H9 (cell line): Measurements from ENCODE around the gene SYCE1. TPM values are rescaled to one million over a fixed set of nuclear protein-coding genes. Genes with fewer than 3 reads are reported as not detected.

Experiments used
- DNase-seq: peaks from one replicate; pipeline ENCODE4 v3.0.0-alpha.2; 2017
- H2AFZ ChIP-seq: one replicate; pipeline ENCODE4 v1.6.1; 2013; ENCODE audit warnings: mild to moderate bottlenecking, low read length, control low read depth, moderate library complexity
- H2AK5ac ChIP-seq: 2 replicates; pipeline ENCODE4 v1.6.1; 2013; ENCODE audit warnings: low read length, control low read depth, mixed read lengths; ENCODE audit not compliant: insufficient read length
- H2BK120ac ChIP-seq: one replicate; pipeline ENCODE4 v1.6.1; 2013; ENCODE audit warnings: low read depth, mild to moderate bottlenecking, low read length, control low read depth, inconsistent platforms; ENCODE audit not compliant: poor library complexity, severe bottlenecking
- H2BK12ac ChIP-seq: 2 replicates; pipeline ENCODE4 v1.6.1; 2013; ENCODE audit warnings: low read length, control low read depth, mixed read lengths, low read depth; ENCODE audit not compliant: insufficient read length
- H2BK15ac ChIP-seq: 2 replicates; pipeline ENCODE4 v1.6.1; 2013; ENCODE audit warnings: low read depth, low read length, control low read depth
- H2BK20ac ChIP-seq: one replicate; pipeline ENCODE4 v1.6.1; 2013; ENCODE audit warnings: low read depth, mild to moderate bottlenecking, low read length, control low read depth, inconsistent platforms; ENCODE audit not compliant: poor library complexity, severe bottlenecking
- H2BK5ac ChIP-seq: 2 replicates; pipeline ENCODE4 v1.6.1; 2013; ENCODE audit warnings: low read length, control low read depth, mixed read lengths; ENCODE audit not compliant: insufficient read length
- H3K14ac ChIP-seq: 2 replicates; pipeline ENCODE4 v1.6.1; 2013; ENCODE audit warnings: low read length, control low read depth; ENCODE audit not compliant: insufficient read depth
- H3K18ac ChIP-seq: 2 replicates; pipeline ENCODE4 v1.6.1; 2013; ENCODE audit warnings: low read depth, mild to moderate bottlenecking, mixed read lengths, low read length, control low read depth; ENCODE audit not compliant: insufficient read length
- H3K23ac ChIP-seq: 2 replicates; pipeline ENCODE4 v1.6.1; 2013; ENCODE audit warnings: low read length, control low read depth, mixed read lengths, low read depth; ENCODE audit not compliant: insufficient read length
- H3K23me2 ChIP-seq: 2 replicates; pipeline ENCODE4 v1.6.1; 2013; ENCODE audit warnings: low read depth, mild to moderate bottlenecking, mixed read lengths, low read length, control low read depth; ENCODE audit not compliant: insufficient read length, poor library complexity, severe bottlenecking
- H3K27ac ChIP-seq: 2 replicates; pipeline ENCODE4 v1.5.1; 2013; ENCODE audit warnings: low read length, control low read depth, mixed read lengths, low read depth; ENCODE audit not compliant: insufficient read length
- H3K27me3 ChIP-seq: 2 replicates; pipeline ENCODE4 v1.6.1; 2013; ENCODE audit warnings: low read length, control low read depth, inconsistent platforms; ENCODE audit not compliant: insufficient read depth
- H3K4ac ChIP-seq: 2 replicates; pipeline ENCODE4 v1.6.1; 2013; ENCODE audit warnings: low read depth, mild to moderate bottlenecking, control low read depth, inconsistent platforms, low read length, moderate library complexity
- H3K4me1 ChIP-seq: 2 replicates; pipeline ENCODE4 v1.6.1; 2013; ENCODE audit warnings: low read length, control low read depth, inconsistent platforms; ENCODE audit not compliant: insufficient read depth
- H3K4me2 ChIP-seq: 2 replicates; pipeline ENCODE4 v1.6.1; 2013; ENCODE audit warnings: low read length, control low read depth, mixed read lengths; ENCODE audit not compliant: insufficient read length, insufficient read depth
- H3K56ac ChIP-seq: 2 replicates; pipeline ENCODE4 v1.6.1; 2013; ENCODE audit warnings: low read depth, mild to moderate bottlenecking, mixed read lengths, low read length, control low read depth; ENCODE audit not compliant: insufficient read length
- H3K79me1 ChIP-seq: 2 replicates; pipeline ENCODE4 v1.6.1; 2013; ENCODE audit warnings: low read depth, mild to moderate bottlenecking, moderate library complexity, low read length, control low read depth, inconsistent platforms; ENCODE audit not compliant: insufficient read depth, poor library complexity, severe bottlenecking
- H3K79me2 ChIP-seq: 2 replicates; pipeline ENCODE4 v1.6.1; 2013; ENCODE audit warnings: low read length, control low read depth, inconsistent platforms; ENCODE audit not compliant: insufficient read depth
- H3K9ac ChIP-seq: 2 replicates; pipeline ENCODE4 v1.6.1; 2013; ENCODE audit warnings: low read length, control low read depth, mixed read lengths; ENCODE audit not compliant: insufficient read length; ENCODE audit errors: extremely low read depth
- H3K9me3 ChIP-seq: one replicate; pipeline ENCODE4 v1.6.1; 2013; ENCODE audit warnings: low read depth, low read length, inconsistent platforms; ENCODE audit not compliant: control insufficient read depth
- H3T11ph ChIP-seq: one replicate; pipeline ENCODE4 v1.6.1; 2013; ENCODE audit warnings: mild to moderate bottlenecking, low read length, control low read depth, inconsistent platforms
- H4K20me1 ChIP-seq: one replicate; pipeline ENCODE4 v1.6.1; 2013; ENCODE audit not compliant: control insufficient read depth, insufficient read length, insufficient read depth
- H4K5ac ChIP-seq: 2 replicates; pipeline ENCODE4 v1.6.1; 2013; ENCODE audit warnings: low read depth, mild to moderate bottlenecking, mixed read lengths, low read length, control low read depth; ENCODE audit not compliant: insufficient read length
- H4K8ac ChIP-seq: replicated peaks from 2 replicates; pipeline ENCODE4 v1.6.1; 2013; ENCODE audit warnings: low read length, control low read depth, mixed read lengths, low read depth; ENCODE audit not compliant: insufficient read length
- H4K91ac ChIP-seq: 2 replicates; pipeline ENCODE4 v1.6.1; 2013; ENCODE audit warnings: low read depth, mild to moderate bottlenecking, moderate library complexity, mixed read lengths, low read length, control low read depth; ENCODE audit not compliant: insufficient read length
- H3K27ac Mint-ChIP-seq, 3 experiments: 2 replicates in 2 of 3; 3 replicates in 1 of 3; pipeline ENCODE4 v1.8.0; 2020 to 2021; ENCODE audit warnings: mixed read lengths in 3 of 3, mild to moderate bottlenecking in 1 of 3, moderate library complexity in 1 of 3
- H3K27me3 Mint-ChIP-seq: 2 replicates; pipeline ENCODE4 v1.8.0; 2021; ENCODE audit warnings: low read depth, mild to moderate bottlenecking, moderate library complexity, mixed read lengths
- H3K36me3 Mint-ChIP-seq, 3 experiments: 2 replicates in 2 of 3; 3 replicates in 1 of 3; pipeline ENCODE4 v1.8.0; 2020 to 2021; ENCODE audit warnings: low read depth in 3 of 3, mixed read lengths in 3 of 3; ENCODE audit not compliant: insufficient read depth in 1 of 3
- H3K4me1 Mint-ChIP-seq, 2 experiments: 2 replicates each; pipeline ENCODE4 v1.8.0; 2020; ENCODE audit warnings: mixed read lengths in 2 of 2
- H3K4me3 Mint-ChIP-seq, 2 experiments: 2 replicates in 1 of 2; 3 replicates in 1 of 2; pipeline ENCODE4 v1.8.0; 2020 to 2021; ENCODE audit warnings: mild to moderate bottlenecking in 2 of 2, mixed read lengths in 2 of 2, moderate library complexity in 1 of 2
- H3K9me3 Mint-ChIP-seq, 2 experiments: 2 replicates in 1 of 2; 3 replicates in 1 of 2; pipeline ENCODE4 v1.8.0; 2020; ENCODE audit warnings: mild to moderate bottlenecking in 2 of 2, mixed read lengths in 2 of 2, moderate library complexity in 1 of 2
- CTCF ChIP-seq: fragments of 200-600 bp; sonication (generic); conservative IDR thresholded peaks from 3 replicates; pipeline ENCODE4 v1.8.0; 2021; ENCODE audit warnings: antibody characterized with exemption, mild to moderate bottlenecking
- WGBS: extraction: QIAGEN DNeasy Blood & Tissue Kit; methylation state at CpG from one replicate; pipeline ENCODE4 v1.1.7; 2013; ENCODE audit warnings: missing lambda C conversion rate, low lambda C conversion rate, mixed read lengths; ENCODE audit not compliant: insufficient read length; ENCODE audit errors: extremely low coverage; 5-methylcytosine and 5-hydroxymethylcytosine counted together
- total RNA-seq: library from RNA; stranded (reverse); gene quantifications from 2 replicates; pipeline ENCODE4 v1.2.1, GENCODE V29; 2021

Gene SYCE1
- total RNA-seq, 1 experiment from 2014 or later, result not detected

- no peak overlapping the region for H3K56ac ChIP-seq
- no peak for DNase-seq
- WGBS, result no CpG with 5 or more reads among the region's 9 CpGs
- no peak overlapping the region for H3K9ac ChIP-seq
- no peak overlapping the region for H2AFZ ChIP-seq
- H3K9me3 ChIP-seq, result peaks cover 93% of the 10 kb centered on the region
- no peak overlapping the region for H3K27ac ChIP-seq
- H3K14ac ChIP-seq, result no peak overlapping the region
- Mint-ChIP-seq H3K9me3 (peaks cover 93 to 94% of the 10 kb centered on the region in 2 experiments), H3K27ac (no peak overlapping the region), H3K4me1 (no peaks in the 10 kb centered on the region), H3K4me3 (no peak overlapping the region), H3K27me3 (no peaks in the 10 kb centered on the region; the same call in none of the 2 replicates), H3K36me3 (peaks cover 5 to 20% (median 19%) of the 10 kb centered on the region in 3 experiments; a peak in 5 of 7 replicates)
- H2BK120ac ChIP-seq, result no peak overlapping the region
- H2BK5ac ChIP-seq, result no peak overlapping the region
- H3T11ph ChIP-seq, result no peak overlapping the region
- no peaks in the 10 kb centered on the region for H3K79me1 ChIP-seq
- H3K4ac ChIP-seq, result no peak overlapping the region
- H4K20me1 ChIP-seq, result no peaks in the 10 kb centered on the region
- H3K4me2 ChIP-seq, result no peak overlapping the region
- H3K79me2 ChIP-seq, result no peaks in the 10 kb centered on the region
- no peak overlapping the region for H3K18ac ChIP-seq
- H2BK15ac ChIP-seq, result no peak overlapping the region
- no peaks in the 10 kb centered on the region for H3K4me1 ChIP-seq
- H4K8ac ChIP-seq, result no peak overlapping the region
- H2BK20ac ChIP-seq, result no peak overlapping the region
- H3K23me2 ChIP-seq, result no peaks in the 10 kb centered on the region
- H3K23ac ChIP-seq, result no peak overlapping the region
- H3K27me3 ChIP-seq, result no peaks in the 10 kb centered on the region; the same call in 1 of the 2 replicates
- no peak overlapping the region for H4K5ac ChIP-seq
- H2BK12ac ChIP-seq, result no peak overlapping the region
- H4K91ac ChIP-seq, result no peak overlapping the region
- H2AK5ac ChIP-seq, result no peak overlapping the region
- TF ChIP-seq CTCF, result no peak
Measured at GRCh38 chr10:133530506-133530905, 34.9 kb downstream of the SYCE1 start.
